Subcutaneous abdominal adipose tissue (tissue), 5 donors: ENCODE results near the gene EAF1.

ENCODE experiments used
- H3K27ac ChIP-seq: one replicate; pipeline ENCODE4 v1.7.0; 2013; ENCODE audit warnings: low read depth, mild to moderate bottlenecking, inconsistent platforms, low read length, moderate library complexity
- H3K27me3 ChIP-seq, 5 donors: one replicate each; pipeline ENCODE4 v1.7.0; 2013; ENCODE audit warnings: low read length in 5 of 5, inconsistent platforms in 1 of 5; ENCODE audit not compliant: control insufficient read depth in 5 of 5, insufficient read depth in 4 of 5
- H3K36me3 ChIP-seq, 5 donors: one replicate each; pipeline ENCODE4 v1.7.0; 2013; ENCODE audit warnings: low read length in 5 of 5; ENCODE audit not compliant: control insufficient read depth in 5 of 5, insufficient read depth in 5 of 5
- H3K4me1 ChIP-seq, 5 donors: one replicate each; pipeline ENCODE4 v1.7.0; 2013; ENCODE audit warnings: low read length in 5 of 5, mild to moderate bottlenecking in 3 of 5, moderate library complexity in 1 of 5; ENCODE audit not compliant: control insufficient read depth in 5 of 5, insufficient read depth in 5 of 5
- H3K4me3 ChIP-seq, 5 donors: one replicate each; pipeline ENCODE4 v1.7.0; 2013; ENCODE audit warnings: low read length in 5 of 5, low read depth in 1 of 5
- H3K9ac ChIP-seq, 5 donors: one replicate each; pipeline ENCODE4 v1.7.0; 2013; ENCODE audit warnings: low read length in 5 of 5, mild to moderate bottlenecking in 4 of 5, moderate library complexity in 3 of 5
- H3K9me3 ChIP-seq, 5 donors: one replicate each; pipeline ENCODE4 v1.7.0; 2013; ENCODE audit warnings: low read length in 5 of 5; ENCODE audit not compliant: control insufficient read depth in 5 of 5
- donor health status: healthy.
- donor health status: healthy.
- donor health status: healthy.
- donor health status: healthy.
- donor health status: healthy.

The EAF1 gene

DNA sequence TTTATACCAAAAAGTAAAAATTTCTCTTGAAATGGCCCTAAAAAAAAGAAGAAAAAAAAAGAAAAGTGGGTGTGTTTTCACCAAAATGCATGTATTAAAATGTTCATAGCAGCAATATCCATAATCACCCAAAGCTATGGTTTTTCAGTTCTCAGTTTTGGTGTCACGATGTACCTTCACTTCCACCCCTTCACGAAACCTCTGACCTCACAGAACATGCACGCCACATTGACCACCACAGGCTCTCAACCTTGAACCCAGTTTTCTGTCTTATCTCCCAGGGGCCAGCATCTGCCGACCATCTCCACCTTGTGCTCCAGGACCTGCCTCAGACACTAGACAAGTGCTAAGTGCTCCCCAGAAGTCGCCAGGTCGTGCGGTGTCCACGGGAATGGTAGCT, 63.7 kb downstream of the EAF1 start:
- no peak overlapping the region for H3K9ac ChIP-seq
- no peak overlapping the region for H3K4me3 ChIP-seq
- H3K9me3 ChIP-seq = no peaks in the 10 kb centered on the region
- H3K27ac ChIP-seq = no peak overlapping the region
- no peaks in the 10 kb centered on the region for H3K27me3 ChIP-seq
- H3K4me1 ChIP-seq = no peaks in the 10 kb centered on the region
- H3K36me3 ChIP-seq = peaks cover 0 to 18% (median 11%) of the 10 kb centered on the region in 5 donors
